ENCODE data around the gene MIEF1.

MIEF1 gene

DNA sequence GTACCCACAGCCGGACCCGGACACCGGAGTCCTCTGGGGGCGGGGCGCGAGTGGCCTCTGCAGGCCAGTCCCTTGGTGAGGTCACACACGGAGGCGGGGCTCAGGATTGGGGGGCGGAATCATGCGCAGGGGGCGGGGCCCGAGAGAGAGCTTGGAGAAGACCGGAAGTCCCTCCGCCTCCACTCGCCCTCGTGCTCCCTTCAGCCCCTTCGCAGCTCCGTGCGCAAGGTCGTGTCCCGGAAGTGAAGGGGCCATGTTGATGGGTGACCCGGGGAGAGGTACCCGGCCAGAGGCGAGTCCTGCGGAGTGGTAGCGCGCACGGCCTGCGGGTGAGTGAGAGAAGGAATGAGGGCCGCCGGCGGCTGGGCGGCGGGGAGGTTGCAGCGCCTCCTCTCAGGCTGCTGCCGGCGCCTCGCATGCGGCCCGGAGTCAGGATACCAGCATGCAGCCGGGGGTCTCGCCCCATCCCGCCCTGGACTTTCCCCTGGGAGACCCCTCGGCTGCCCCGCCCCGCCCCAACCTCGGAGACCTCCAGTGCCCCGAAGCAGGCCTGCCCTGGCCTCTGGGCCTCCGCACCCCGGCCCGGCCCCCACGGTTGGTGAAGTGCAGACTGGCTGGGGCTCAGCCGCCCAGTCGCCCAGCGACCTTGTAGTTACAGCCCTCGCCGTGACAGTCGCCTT is at the start of gene MIEF1:
Gene MIEF1, plus strand, starts transcription at position 182 of the 680 bp plus-strand sequence. CDS start 9,005 bp downstream, outside the sequence.
- Histone ChIP-seq H3K36me3 (ENCODE audit: low read depth) (peaks cover 40% of the 10 kb centered on the region), H3K4me1 (ENCODE audit: insufficient read depth, poor library complexity, severe bottlenecking) (no peaks in the 10 kb centered on the region), H3K4me3 (ENCODE audit: severe bottlenecking) (peak within 1 kb of the TSS; percentile 64), H3K27me3 (ENCODE audit: insufficient read depth, poor library complexity, severe bottlenecking) (no peaks in the 10 kb centered on the region), H3K9me3 (ENCODE audit: severe bottlenecking) (no peaks in the 10 kb centered on the region), H3K27ac (ENCODE audit: poor library complexity, severe bottlenecking) (peak within 1 kb of the TSS; percentile 30)
- peak; percentile 95 for DNase-seq (ENCODE audit: low spot score)
- ATAC-seq (ENCODE audit: low read depth) = peak; percentile 97
- TF ChIP-seq, protein P1, sequence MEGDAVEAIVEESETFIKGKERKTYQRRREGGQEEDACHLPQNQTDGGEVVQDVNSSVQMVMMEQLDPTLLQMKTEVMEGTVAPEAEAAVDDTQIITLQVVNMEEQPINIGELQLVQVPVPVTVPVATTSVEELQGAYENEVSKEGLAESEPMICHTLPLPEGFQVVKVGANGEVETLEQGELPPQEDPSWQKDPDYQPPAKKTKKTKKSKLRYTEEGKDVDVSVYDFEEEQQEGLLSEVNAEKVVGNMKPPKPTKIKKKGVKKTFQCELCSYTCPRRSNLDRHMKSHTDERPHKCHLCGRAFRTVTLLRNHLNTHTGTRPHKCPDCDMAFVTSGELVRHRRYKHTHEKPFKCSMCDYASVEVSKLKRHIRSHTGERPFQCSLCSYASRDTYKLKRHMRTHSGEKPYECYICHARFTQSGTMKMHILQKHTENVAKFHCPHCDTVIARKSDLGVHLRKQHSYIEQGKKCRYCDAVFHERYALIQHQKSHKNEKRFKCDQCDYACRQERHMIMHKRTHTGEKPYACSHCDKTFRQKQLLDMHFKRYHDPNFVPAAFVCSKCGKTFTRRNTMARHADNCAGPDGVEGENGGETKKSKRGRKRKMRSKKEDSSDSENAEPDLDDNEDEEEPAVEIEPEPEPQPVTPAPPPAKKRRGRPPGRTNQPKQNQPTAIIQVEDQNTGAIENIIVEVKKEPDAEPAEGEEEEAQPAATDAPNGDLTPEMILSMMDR (IDR thresholded peaks at IDR 0.05; ENCODE audit: poor library complexity, severe bottlenecking) = no peak

DNA sequence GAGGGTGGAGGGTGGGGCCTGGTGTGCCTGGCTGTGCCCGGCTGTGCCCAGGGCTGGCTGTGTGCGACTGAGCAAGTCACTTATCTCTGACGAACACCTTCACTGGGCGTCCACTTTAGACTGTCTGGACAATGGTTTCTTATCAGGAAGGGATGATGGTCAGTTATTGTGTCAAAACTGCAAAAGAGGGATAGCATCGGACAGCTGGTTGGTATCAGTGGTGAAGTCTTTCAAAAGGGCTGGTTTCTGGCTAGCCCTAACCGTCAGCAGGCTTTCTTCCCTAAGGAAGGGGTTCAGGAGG is 49.4 kb upstream of the MIEF1 start:
- ATAC-seq (ENCODE audit: low read depth) = no peak
- no peaks in the 10 kb centered on the region for H3K9me3 ChIP-seq (ENCODE audit: severe bottlenecking)
- no peak overlapping the region for H3K4me3 ChIP-seq (ENCODE audit: severe bottlenecking)
- no peaks in the 10 kb centered on the region for H3K36me3 ChIP-seq (ENCODE audit: low read depth)
- TF ChIP-seq, protein P1 (IDR thresholded peaks at IDR 0.05; ENCODE audit: poor library complexity, severe bottlenecking) = no peak
- peaks cover 17% of the 10 kb centered on the region for H3K27me3 ChIP-seq (ENCODE audit: insufficient read depth, poor library complexity, severe bottlenecking)
- no peaks in the 10 kb centered on the region for H3K4me1 ChIP-seq (ENCODE audit: insufficient read depth, poor library complexity, severe bottlenecking)
- H3K27ac ChIP-seq (ENCODE audit: poor library complexity, severe bottlenecking) = no peak overlapping the region
- no peak for DNase-seq (ENCODE audit: low spot score)

DNA sequence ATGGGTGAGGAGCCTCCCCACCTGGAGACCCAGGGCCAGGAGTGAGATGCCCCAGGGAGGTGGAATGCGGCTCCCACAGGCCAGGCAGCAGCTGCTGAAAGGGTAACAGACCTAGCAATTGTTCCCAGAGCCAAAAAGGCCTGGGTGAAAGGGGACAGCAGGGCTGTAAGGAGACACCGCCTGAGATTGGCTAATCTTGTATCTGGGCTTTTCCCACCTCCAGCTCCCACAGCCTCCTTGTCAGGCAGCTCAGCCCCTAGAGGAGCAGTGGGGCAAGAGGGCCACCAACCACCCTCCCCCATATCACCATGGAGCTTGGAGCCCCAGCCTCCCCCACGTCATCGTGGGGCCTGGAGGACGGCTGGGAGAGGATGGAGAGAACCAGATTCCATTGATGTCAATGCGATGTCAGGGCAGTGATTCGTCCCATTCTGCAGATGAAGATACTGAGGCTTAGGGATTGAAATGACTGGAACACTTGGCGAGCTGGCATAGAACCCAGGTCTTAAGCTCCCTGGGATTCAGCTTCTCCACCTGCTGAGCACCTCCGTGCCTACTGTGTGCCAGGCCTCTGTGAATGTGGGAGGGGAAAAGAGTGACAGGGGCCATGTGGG is 48.2 kb upstream of the MIEF1 start:
- DNase-seq (ENCODE audit: low spot score) (no peak), ATAC-seq (ENCODE audit: low read depth) (no peak)
- Histone ChIP-seq H3K9me3 (ENCODE audit: severe bottlenecking) (no peaks in the 10 kb centered on the region), H3K4me1 (ENCODE audit: insufficient read depth, poor library complexity, severe bottlenecking) (no peaks in the 10 kb centered on the region), H3K36me3 (ENCODE audit: low read depth) (no peaks in the 10 kb centered on the region), H3K4me3 (ENCODE audit: severe bottlenecking) (no peak overlapping the region), H3K27me3 (ENCODE audit: insufficient read depth, poor library complexity, severe bottlenecking) (peaks cover 28% of the 10 kb centered on the region), H3K27ac (ENCODE audit: poor library complexity, severe bottlenecking) (no peak overlapping the region)
- TF ChIP-seq, protein P1 (IDR thresholded peaks at IDR 0.05; ENCODE audit: poor library complexity, severe bottlenecking) = no peak

DNA sequence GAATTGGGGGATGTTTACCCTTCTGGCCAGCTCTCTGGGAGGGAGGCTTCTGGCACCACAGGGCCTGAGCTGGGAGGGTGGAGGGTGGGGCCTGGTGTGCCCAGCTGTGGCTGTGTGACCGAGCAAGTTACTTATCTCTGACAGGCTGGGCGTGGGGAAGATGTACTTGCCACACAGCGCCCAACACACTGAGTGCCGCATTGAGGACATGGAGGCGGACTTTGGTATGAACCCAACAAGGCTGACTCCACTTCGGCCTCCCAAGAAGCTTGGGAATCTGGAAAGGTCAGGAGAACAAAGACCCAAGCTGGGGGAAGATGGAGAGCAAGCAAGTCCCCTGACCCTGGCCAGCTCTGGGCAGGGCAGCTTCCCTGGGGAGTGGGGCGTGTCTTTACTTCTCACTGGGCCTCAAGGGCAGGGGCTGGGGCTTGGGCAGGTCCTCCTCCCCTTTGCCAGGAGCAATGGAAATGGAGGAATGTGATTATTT is 47.7 kb upstream of the MIEF1 start:
- TF ChIP-seq, protein P1 (IDR thresholded peaks at IDR 0.05; ENCODE audit: poor library complexity, severe bottlenecking) = no peak
- no peak overlapping the region for H3K27ac ChIP-seq (ENCODE audit: poor library complexity, severe bottlenecking)
- no peaks in the 10 kb centered on the region for H3K9me3 ChIP-seq (ENCODE audit: severe bottlenecking)
- DNase-seq (ENCODE audit: low spot score) = no peak
- H3K36me3 ChIP-seq (ENCODE audit: low read depth) = no peaks in the 10 kb centered on the region
- ATAC-seq (ENCODE audit: low read depth) = no peak
- H3K27me3 ChIP-seq (ENCODE audit: insufficient read depth, poor library complexity, severe bottlenecking) = peaks cover 33% of the 10 kb centered on the region
- no peaks in the 10 kb centered on the region for H3K4me1 ChIP-seq (ENCODE audit: insufficient read depth, poor library complexity, severe bottlenecking)
- H3K4me3 ChIP-seq (ENCODE audit: severe bottlenecking) = no peak overlapping the region
